ENCODE data around the gene PI4K2A. TPM values are rescaled to one million over a fixed set of nuclear protein-coding genes. Genes with fewer than 3 reads are reported as not detected.

Gene PI4K2A
- total RNA-seq, 4 donors from 2014 or later: 14.1 to 35.9 (median 18.5) TPM

GRCh38 chr10:97632949-97633884 lies 7.3 kb upstream of the PI4K2A start, which contains the start of gene MORN4:
TSS of gene MORN4 (minus strand) at chr10:97633500. CDS start at chr10:97619653, 13,847 bp downstream.
- no peak for TF ChIP-seq CTCF (IDR thresholded peaks at IDR 0.05; ENCODE audit: low read depth)

GRCh38 chr10:97633921-97634320 lies 6.5 kb upstream of the PI4K2A start:
- TF ChIP-seq CTCF (IDR thresholded peaks at IDR 0.05; ENCODE audit: low read depth): no peak

GRCh38 chr10:97635577-97635976 lies 4.9 kb upstream of the PI4K2A start:
- TF ChIP-seq CTCF (IDR thresholded peaks at IDR 0.05; ENCODE audit: low read depth): no peak

- TF ChIP-seq CTCF (IDR thresholded peaks at IDR 0.05; ENCODE audit: low read depth): no peak
Observed at GRCh38 chr10:97640868-97641811, 669 bp downstream of the PI4K2A start.

- TF ChIP-seq CTCF (IDR thresholded peaks at IDR 0.05; ENCODE audit: low read depth): no peak
Observed at GRCh38 chr10:97643441-97643985, 3.0 kb downstream of the PI4K2A start.

- no peak for TF ChIP-seq CTCF (IDR thresholded peaks at IDR 0.05; ENCODE audit: low read depth)
Observed at GRCh38 chr10:97644936-97645335, 4.5 kb downstream of the PI4K2A start.
